ENCODE data around the gene AMY2B.
"Not testable (repeated sequence)": the region's sequence is repeated elsewhere in the genome, so short reads cannot be mapped to it uniquely, and the experiment has no call there.

The AMY2B gene

DNA sequence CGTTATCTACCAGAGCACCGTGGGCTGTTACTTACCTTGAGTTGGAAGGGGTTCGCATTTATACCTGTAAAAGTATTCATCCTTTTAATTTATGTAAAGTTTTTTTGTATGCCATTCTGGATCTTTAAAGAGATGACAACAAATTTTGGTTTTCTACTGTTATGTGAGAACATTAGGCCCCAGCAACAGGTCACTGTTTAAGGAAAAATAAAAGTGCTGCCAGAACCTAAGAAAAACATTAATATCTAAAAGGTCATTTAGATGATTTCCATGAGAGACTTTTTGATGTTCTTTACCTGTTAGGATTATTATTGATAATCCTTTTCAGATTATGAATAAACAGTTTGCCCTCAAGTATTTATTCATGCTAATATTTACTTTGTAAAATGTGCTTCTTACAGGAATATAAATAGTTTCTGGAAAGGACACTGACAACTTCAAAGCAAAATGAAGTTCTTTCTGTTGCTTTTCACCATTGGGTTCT is 45.6 kb downstream of the AMY2B start, which contains the start of gene AMY2A:
Gene AMY2A (plus strand): TSS at position 434 of the 484 bp plus-strand sequence. CDS start 14 bp downstream, at position 448.
- H3K27ac ChIP-seq (ENCODE audit: low read depth, low read length); H3K36me3 ChIP-seq (ENCODE audit: control insufficient read depth, insufficient read depth, low read length); H3K9me3 ChIP-seq (ENCODE audit: control insufficient read depth, insufficient read depth, low read depth, low read length); H3K9ac ChIP-seq (ENCODE audit: low read length); H3K4me1 ChIP-seq (ENCODE audit: control insufficient read depth, insufficient read depth, low read length); H3K4me3 ChIP-seq (ENCODE audit: low read depth, low read length); H3K27me3 ChIP-seq (ENCODE audit: control insufficient read depth, insufficient read depth, low read length): not testable (repeated sequence)

DNA sequence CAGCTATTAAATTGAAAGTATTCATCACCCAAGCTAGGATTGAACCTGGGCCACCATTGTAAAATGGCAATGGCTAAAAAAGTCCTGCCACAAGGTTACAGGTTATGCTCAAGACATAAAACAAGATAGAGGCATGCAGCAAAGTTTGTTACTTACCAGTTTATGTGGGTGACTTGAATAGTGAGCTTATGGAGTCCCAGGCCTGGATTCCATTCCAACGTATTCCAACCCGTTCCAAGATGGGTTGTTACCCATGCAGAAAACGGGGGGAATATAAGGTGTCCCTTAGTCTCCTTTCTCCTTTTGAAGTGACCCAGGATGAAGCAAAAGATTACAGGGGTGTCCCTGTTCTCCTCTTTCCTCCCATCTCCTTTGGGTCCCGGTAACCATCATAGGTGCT is 56.0 kb downstream of the AMY2B start:
- not testable (repeated sequence) for H3K9ac ChIP-seq (ENCODE audit: low read length); H3K9me3 ChIP-seq (ENCODE audit: control insufficient read depth, insufficient read depth, low read depth, low read length); H3K36me3 ChIP-seq (ENCODE audit: control insufficient read depth, insufficient read depth, low read length); H3K4me3 ChIP-seq (ENCODE audit: low read depth, low read length); H3K27me3 ChIP-seq (ENCODE audit: control insufficient read depth, insufficient read depth, low read length); H3K27ac ChIP-seq (ENCODE audit: low read depth, low read length); H3K4me1 ChIP-seq (ENCODE audit: control insufficient read depth, insufficient read depth, low read length)

All from HUES6 (cell line).